ENCODE data around the gene SNX1.
"Not testable (repeated sequence)": the region's sequence is repeated elsewhere in the genome, so short reads cannot be mapped to it uniquely, and the experiment has no call there.

SNX1 gene

DNA sequence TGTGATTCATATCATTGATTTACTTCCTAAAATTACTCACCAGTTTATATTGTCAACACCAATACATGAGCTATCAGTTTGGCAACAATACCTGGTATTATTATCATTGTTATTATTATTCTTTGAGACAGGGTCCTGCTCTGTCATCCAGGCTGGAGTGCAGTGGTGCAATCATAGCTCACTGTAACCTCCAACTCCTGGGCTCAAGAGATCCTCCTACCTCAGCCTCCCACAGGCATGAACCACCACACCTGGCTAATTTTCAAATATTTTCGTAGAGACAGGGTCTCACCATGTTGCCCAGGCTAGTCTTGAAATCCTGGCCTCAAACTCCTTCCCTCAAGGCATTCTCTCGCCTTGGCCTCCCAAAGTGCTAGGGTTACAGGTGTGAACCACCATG lies 22.3 kb upstream of the SNX1 start:
- not testable (repeated sequence) for DNase-seq

DNA sequence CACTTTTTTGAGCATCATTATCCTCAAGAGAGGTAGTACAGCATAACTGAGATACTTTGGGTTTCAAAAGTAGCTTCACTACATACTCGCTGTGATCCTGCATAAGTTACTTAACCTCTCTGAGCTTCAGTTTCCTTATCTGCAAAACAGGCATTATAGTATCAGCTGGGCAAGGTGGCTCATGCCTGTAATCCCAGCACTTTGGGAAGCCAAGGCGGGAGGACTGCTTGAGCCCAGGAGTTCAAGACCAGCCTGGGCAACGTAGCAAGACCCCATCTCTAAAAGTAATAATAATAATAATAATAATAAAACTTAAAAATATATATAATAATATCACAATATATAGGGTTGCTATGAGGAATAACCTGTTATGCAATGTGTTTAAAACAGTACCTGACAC lies 13.0 kb upstream of the SNX1 start:
- DNase-seq: no peak

DNA sequence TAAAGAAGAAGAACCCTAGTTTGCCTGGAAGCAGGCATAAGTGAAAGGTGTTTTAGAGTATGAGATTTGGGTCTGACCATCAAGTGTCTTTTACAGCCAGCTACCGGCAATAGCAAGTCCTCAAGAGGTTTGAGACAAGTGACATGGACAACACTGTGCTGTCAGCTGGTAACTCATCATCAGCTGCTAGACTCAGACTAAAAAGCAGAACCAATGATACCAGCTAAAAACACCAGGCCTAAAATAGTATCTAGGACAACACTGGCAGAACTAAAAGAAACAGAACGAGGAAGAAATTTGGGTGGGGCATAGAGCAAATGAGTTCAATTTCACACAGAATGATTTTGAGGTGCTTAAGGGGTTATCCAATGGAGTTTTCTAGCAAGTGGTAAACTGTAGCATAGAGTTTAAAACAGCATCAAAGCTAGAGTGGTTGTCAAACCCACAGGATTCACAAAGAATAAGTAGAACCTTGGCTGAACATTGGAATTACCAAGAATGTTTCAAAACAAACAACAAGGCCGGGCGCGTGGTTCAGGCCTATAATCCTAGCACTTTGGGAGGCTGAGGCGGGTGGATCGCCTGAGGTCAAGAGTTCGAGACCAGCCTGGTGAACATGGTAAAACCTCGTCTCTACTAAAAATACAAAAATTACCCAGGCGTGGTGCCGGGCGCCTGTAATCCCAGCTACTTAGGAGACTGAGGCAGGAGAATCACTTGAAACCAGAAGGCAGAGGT lies 6.1 kb upstream of the SNX1 start:
- peak; percentile 16 for DNase-seq

DNA sequence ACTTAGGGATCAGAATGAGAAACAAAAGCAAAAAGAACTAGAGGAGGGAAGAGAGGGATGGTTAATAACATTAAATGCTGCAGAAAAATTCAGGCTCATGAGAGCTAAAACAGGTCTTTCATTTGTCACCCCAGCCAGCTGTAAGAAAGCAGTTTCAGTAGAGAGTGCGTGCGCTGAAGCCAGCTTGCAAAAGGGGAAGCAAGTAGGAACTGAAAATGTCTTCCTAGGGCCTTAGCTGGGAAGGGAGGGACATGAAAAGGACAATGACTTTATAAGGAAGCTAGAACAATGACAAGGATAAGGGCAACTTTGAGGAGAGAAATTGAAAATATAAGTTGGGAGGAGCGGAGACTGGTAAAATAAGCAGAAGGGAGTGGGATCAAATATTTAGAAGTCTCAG lies 5.3 kb upstream of the SNX1 start:
- no peak for DNase-seq

DNA sequence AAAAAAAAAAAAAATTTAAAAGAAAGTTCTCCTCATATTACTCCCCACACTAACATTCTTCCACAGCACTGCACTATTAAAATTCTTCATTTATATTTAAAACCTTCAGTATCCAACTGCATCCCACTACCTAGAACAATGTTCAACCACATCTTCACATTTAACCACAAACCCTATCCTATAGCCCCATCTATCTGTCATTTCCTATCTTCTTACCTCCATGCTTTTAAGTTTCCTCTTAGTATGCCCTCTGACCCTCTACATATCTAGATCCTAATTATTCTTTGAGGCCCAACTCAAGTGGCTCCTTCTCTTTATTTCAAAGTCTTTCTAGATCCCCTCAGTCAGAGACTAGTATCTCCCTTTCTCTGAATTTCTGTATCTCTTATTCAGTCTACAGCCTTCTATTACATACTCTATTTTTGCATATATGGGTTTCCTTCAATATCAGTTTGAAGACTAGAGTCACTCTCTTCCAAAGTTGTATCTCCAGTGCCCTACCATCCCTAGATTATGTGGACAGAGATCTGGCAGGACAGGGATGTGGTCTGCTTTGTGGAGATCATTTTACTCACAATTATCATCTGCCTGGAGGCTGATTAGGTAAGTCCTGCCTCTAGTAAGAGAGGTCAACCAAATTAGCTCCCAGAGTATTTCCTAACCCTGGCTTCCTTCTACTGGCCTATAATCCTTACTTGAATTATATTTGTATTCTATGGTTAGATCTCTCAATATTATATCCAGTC lies 3.5 kb upstream of the SNX1 start:
- DNase-seq: peak; percentile 33

DNA sequence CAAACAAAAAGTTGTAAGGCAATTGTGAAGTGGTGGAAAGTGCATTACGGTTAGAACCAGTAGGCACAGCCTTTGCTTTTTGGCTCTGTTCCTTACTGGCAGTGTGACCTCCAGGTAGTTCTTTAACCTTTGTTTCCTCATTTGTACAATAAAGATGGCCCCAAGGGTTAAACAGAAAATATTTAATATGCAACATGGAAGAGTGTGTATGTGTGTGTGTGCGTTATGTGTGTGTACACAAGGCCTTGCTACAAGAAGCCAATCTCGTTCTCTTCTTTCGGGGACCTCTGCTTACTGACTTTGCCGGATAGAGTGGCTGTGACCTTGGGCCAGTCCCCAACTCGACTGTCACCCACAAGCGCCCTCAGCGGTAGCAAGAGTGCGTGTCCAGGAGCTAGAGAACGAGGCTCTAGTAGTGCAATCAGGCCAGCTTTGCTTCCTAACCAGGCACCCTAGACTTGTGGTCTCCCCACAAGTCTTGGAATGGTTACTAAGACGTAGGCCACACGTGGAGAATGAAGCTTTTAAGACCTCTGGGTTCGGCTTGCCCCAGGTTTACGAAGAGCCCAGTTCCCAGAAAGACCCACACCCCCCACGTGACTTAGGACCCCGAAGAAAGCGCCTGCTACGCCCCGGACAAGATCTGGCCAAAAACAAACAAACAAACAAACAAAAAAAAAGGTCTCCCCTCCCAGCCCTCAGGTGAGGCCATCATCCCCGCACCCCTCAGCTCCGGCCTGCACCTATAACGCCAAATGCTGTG lies 2.7 kb upstream of the SNX1 start:
- DNase-seq: peak; percentile 34

DNA sequence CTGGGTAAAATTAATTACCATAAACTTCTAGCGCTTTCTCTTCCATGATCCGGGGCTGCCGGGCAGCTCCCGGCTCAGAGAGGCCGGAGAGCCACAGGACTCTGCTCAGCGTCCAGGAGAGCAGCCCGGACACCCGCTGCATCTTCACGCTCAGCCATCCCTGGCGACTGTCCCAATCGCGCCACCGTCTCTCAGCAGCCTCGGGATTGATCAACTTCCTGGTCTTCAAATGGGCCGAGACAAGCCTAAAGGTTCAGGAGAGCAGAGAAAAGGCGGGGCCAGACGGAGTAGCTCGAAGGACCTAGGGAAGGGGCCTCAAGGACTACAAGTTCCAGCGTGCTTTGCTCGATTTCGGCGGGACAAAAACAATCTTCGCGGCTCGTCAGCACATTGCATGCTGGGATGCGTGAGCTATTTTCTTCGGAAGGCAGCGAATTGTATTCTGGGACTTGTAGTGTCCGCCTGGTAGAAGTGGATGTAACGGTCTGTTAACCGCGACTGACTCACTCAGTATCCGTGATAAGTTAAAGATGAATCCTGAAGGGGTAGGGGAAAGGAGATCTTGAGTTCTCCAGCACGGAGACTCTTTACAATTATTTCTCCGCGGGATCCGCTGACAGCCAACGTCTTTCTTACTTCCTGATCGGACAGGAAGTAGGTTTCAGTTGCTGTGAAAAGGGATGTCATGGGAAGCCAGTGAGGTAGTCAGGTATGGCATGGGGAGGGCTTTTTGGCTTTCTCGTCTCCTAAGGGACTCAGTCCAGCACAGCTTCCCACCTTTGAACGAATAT lies 2.0 kb upstream of the SNX1 start, which contains the start of gene CIAO2A:
Gene CIAO2A, minus strand, starts transcription at position 212 of the 791 bp plus-strand sequence. Its CDS starts 70 bp downstream, at position 142.
- DNase-seq: peak; percentile 97

DNA sequence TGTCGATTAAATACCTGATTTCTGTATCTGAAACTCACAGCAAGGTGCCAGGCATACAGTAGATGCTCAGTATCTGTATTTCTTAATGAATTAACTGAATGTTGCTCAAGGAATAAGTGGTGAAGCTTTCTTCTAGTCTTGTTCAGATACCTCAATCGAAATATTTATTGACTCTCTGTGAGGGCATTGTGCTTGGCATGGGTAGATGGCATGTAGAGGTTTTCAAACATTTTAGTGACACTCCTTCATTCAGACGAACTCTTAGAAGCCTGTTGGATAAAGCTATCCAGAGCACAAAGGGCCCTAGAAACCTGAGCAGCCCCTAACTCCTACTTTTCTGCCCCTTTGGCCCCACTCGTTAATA lies 369 bp upstream of the SNX1 start:
- DNase-seq: no peak

DNA sequence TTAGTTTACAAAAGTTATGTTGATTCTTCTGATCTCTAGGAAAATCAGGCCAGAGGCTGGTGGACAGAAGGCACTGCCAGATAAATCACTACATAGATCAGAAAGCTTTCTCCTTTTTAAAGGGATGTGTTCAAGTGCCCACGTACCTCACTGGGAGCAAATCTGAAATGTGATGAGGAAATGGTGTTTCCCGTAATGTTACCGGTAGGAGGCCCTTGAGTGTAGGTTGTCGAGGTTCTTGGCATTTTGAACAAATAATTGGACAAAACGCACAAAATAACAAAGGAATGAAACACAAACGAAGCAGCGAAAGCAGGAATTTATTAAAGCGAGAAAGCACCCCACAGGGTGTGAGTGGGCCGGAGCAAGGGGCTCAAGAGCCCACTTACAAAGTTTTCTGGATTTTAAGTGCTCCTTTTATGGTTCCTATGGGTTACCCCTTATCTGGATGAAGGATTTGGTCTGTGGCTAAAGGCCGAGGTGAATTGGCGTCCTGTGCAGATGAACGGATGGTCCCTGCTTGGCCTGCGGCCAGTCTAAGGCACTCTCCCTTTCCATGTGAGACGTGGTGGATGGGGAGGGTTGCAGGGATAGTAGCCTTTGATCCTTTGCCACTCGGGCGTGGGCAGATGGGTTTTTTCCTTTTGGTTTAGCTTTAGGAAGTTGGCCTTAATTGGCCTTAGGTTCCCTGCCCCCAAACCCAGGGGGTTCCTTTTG lies 1.0 kb downstream of the SNX1 start:
- no peak for DNase-seq

DNA sequence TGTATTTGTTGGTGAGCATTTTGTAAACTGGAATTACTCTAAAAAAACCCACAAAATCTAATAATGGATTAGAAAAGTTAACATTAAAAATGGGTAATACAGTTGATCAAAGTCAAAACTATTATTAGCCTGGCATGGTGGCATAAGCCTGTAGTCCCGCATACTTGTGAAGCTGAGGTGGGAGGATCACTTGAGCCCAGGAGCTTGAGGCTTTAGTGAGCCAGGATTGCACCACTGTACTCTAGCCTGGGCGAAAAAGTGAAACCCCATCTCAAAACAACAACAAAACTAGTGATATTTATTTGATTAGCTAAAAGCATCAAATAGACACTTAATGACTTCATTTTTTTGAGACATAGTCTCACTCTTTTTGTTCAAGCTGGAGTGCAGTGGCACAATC lies 3.6 kb downstream of the SNX1 start:
- DNase-seq: no peak

DNA sequence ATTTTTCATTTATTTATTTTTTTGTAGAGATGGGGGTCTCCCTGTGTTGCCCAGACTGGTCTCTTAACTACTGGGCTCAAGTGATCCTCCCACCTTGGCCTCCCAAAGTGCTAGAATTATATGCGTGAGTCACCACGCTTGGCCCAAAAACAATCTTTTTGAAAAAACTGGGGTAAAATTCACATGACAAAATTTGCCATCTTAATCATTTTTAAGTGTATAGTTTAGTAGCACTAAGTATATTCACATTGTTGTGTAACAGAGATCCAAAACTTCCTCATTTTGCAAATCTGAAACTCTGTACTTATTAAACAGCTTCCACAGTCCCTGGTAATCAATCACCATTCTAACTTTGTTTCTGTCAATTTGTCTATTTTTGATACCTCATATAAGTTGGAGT lies 5.2 kb downstream of the SNX1 start:
- DNase-seq: no peak

DNA sequence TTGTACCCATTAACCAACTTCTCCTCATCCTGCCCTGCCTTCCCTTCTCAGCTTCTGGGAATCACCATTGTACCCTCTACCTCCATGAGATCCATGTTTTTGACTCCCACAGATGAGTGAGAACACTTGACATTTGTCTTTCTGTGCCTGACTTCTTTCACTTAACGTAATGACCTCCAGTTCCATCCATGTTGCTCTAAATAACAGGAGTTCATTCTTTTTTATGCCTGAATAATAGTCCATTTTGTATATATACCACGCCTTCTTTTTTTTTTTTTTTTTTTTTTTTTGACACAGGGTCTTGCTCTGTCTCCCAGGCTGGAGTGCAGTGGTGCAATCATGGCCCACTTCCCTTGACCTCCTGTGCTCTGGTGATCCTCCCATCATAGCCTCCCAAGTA lies 6.7 kb downstream of the SNX1 start:
- no peak for DNase-seq

DNA sequence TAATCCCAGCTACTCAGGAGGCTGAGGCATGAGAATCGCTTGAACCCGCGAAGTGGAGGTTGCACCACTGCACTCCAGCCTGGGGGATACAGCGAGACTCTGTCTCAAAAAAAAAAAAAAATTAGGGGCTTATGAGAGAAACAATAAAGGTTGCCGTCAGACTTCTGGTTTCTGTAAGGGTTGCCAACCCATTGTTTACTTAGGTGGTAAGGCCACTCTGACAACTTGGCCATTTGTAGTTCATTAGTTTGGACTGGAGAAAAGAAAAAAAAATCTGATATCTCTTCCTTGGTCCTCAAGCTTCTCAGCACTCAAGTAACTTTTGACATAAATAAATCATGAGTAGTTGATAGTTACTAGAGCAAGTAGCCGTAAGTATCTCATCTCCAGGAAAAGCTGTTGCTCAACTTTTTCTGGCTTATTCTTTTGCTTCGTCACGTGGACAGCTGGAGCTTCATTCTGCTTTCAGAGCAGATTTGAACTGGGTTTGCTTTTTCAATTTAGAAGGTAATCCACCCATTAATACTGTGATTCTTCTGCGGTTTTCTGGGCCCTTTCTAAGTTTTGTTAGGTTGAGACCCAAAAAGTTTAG lies 9.4 kb downstream of the SNX1 start:
- DNase-seq: no peak

DNA sequence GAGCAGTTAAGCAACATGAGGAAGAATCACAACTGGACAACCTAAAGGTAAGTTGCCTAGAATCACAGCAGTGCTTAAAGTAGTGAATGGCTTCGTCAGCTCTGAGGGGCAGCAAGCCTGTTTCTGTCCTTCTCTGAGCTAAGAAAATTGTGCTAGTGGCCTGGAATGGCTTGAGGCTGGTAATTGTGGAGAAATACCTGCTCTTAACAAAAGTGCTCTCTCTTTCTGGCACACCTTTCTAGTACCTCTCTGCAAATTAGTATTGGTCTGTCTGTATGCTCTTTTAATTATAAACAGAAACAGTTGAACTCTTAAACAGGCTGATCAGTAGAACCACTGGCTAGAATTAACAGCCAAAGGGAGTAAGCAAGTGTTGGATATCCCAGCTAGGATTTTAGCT lies 11.6 kb downstream of the SNX1 start:
- DNase-seq: no peak

DNA sequence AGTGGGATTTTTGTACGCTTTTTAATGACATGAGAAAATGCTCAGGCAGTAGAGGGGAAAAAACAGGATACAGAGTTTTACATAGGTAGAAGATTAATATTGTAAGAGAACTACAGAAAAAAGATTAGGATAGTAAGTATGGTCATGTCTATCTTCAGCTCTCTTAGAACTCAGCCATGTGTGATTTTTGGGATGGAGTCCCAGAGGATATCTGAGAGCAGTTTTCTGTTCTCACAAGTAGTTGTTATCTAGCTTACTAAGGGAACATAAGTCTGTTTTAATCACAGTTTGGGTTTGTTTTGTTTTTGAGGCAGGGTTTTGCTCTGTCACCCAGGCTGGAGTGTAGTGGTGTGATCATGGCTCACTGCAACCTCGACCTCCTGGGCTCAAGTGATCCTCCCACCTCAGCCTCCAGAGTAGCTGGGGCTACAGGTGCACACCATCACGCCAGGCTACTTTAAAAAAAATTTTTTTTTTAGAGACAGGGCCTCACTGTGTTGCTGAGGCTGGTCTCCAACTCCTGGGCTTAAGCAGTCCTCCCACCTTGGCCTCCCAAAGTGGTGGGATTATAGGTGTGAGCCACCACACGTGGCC lies 14.4 kb downstream of the SNX1 start:
- DNase-seq: not testable (repeated sequence)

DNA sequence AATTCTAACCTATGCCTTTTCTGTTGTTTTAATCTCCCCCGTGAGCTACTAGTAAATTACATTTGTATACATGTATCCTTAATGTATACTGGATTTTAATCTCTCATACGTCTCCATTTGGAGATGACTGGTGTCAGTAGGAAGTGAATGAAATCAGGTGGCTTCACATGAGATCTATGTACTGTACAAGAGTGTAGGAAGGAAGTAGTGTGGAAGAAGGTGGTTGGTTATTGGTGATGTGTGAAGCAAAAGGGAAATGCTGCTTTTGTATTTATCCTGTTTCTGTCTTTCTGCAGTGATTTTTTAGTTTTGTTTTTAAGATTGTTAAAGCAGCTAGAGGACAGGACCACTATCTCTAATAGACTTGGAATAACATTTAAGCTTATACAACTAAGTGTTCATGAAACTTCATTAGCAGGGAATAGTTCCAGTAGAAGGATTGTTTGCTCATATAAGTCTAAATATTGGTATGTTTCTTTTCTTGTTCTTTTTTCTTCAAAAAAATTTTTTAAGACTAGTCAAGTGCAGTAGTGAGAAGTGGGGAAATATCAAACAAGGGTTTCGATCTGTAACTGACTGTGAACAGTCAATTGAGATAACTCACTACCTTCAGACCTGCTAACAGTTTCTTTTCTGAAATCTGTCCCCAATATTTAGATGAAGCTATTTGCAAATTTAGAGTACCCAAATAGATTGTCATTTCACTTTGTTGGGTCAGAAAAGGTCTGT lies 15.3 kb downstream of the SNX1 start:
- no peak for DNase-seq

DNA sequence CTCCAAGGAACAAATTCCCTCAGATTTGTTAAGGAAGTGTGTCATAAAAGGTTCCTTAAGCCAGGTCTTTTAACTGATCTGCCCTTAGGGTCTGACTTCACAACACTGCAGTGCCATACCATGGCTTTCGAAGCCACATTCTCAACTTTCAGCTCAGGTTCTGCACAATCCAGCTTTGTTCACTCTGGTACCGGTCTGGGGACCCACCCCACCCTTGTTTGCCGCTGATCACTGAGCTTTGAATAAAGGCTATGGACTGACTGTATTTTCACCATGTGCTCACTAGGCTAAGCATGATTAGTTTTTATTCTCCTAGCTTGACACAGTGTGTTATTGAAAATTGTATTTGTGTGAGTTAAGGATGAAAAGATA lies 15.9 kb downstream of the SNX1 start:
- no peak for DNase-seq

DNA sequence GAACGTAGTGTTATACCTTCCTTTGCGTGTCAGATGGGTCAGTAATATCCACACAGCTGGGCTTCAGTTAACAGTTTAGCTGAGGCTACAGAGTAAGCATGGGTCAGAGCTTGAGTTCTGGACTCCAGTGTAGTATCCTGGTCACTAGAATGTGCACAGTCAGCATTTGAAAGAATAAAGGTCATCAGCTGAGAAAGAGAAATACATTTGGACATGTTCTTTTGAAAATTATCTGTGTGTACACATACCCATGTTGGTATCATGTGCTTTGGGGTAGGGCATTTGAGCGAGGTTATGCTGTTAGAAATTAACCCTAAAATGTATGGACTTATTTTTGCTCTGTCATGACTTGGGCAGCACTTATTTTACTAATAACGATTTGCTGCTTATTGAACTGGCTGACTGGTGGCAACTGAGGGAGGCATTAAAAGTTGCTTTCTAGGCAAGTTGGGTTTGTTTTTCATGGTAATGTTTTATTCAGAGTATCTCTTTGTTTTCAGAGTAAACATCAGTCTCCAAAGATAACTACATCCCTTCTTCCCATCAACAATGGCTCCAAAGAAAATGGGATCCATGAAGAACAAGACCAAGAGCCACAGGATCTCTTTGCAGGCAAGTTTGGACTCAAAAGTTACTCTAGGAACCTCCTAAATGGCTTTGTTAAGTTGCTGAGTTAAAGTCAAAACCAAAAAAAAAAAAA lies 16.4 kb downstream of the SNX1 start:
- DNase-seq: no peak

DNA sequence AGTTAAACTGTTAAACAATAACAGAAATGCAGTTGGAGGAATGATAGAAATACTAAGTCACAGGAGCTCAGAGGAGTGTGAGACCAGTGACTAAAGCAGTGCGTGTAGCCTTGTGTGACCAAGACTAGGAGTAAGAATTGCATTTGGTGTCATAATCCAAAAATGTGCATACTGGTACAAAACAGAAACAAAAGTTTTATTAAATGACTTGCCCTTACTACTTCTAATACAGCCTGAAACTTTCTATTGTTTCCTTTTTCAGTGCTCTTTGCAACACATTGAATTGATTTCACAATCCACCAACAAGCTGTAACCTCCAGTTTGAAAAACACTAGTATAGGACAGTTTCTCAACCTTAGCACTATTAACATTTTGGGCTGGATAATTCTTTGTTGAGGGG lies 17.1 kb downstream of the SNX1 start:
- no peak for DNase-seq
